DND-41 (cell line): ENCODE data around the gene FBXW7.

ENCODE experiments used
- EZH2 ChIP-seq: IDR thresholded peaks from 3 replicates; pipeline ENCODE4 v1.6.1; 2012; ENCODE audit warnings: borderline replicate concordance, low read depth, mild to moderate bottlenecking, moderate library complexity, low read length, inconsistent platforms; ENCODE audit not compliant: severe bottlenecking
- TF ChIP-seq, protein P1 (sequence below): IDR thresholded peaks from 2 replicates; pipeline ENCODE4 v1.5.1; 2012; ENCODE audit warnings: borderline replicate concordance, low read length, moderate library complexity, mild to moderate bottlenecking; ENCODE audit not compliant: poor library complexity, severe bottlenecking; ENCODE audit errors: extremely low read depth

DNA sequence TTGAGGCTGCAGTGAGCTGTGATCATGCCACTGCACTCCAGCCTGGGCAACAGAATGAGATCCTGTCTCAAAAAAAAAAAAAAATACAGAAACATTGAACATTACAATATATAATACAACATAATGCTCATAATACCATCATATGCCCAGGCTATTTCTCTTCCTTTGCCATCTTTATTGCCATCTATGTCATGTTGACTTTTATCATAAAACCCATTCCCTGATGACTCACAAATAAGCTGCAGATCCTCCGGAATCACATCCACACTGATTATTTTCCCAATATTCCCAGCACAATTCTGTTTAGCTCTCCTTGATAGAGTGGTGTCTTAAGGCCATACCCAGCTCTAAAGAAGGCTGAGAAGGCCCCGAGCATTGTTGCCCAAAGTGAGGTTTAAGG is 9.2 kb upstream of the FBXW7 start:
- TF ChIP-seq, protein P1, sequence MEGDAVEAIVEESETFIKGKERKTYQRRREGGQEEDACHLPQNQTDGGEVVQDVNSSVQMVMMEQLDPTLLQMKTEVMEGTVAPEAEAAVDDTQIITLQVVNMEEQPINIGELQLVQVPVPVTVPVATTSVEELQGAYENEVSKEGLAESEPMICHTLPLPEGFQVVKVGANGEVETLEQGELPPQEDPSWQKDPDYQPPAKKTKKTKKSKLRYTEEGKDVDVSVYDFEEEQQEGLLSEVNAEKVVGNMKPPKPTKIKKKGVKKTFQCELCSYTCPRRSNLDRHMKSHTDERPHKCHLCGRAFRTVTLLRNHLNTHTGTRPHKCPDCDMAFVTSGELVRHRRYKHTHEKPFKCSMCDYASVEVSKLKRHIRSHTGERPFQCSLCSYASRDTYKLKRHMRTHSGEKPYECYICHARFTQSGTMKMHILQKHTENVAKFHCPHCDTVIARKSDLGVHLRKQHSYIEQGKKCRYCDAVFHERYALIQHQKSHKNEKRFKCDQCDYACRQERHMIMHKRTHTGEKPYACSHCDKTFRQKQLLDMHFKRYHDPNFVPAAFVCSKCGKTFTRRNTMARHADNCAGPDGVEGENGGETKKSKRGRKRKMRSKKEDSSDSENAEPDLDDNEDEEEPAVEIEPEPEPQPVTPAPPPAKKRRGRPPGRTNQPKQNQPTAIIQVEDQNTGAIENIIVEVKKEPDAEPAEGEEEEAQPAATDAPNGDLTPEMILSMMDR, result no peak
- no peak for TF ChIP-seq EZH2
